ENCODE results near the gene PPIG. TPM values are rescaled to one million over a fixed set of nuclear protein-coding genes. Genes with fewer than 3 reads are reported as not detected.

The PPIG gene
- total RNA-seq, 1 experiment from 2014 or later = 66.2 TPM

DNA sequence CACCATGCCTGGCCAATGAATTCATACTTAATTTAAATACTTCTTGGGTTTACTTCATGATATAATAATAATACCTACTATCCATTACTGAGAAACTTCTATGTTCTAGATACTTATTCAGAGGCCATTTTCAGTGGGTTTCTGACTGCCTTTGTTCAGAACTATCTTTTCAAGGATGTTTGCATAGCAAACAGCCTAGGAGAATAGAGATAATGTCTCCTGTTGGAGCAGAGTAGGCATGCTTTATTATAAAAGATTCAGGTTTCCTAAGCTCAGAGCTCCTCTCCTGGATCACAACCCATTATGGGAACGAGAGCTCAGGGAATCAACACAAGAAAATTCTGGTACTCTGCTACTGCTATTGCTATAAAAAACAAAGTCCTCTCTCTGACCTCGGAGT lies 21.6 kb upstream of the PPIG start:
- H3K14ac ChIP-seq (ENCODE audit: insufficient read depth, low read length) = no peak overlapping the region
- H3K9ac ChIP-seq (ENCODE audit: extremely low read depth, insufficient read length, low read length) = no peak overlapping the region
- WGBS (ENCODE audit: extremely low coverage, insufficient read length, low lambda C conversion rate) = no CpG with 5 or more reads among the region's 2 CpGs
- H3K4me2 ChIP-seq (ENCODE audit: insufficient read depth, insufficient read length, low read length) = no peak overlapping the region
- no peak overlapping the region for H3T11ph ChIP-seq (ENCODE audit: low read length)
- no peak overlapping the region for H4K91ac ChIP-seq (ENCODE audit: insufficient read length, low read depth, low read length)
- Mint-ChIP-seq H3K27me3 (ENCODE audit: low read depth) (no peaks in the 10 kb centered on the region), H3K27ac (peak overlapping the region in 1 of 3 experiments; percentile 82; a peak in 1 of 7 replicates), H3K4me3 (no peak overlapping the region), H3K4me1 (no peaks in the 10 kb centered on the region), H3K9me3 (no peaks in the 10 kb centered on the region; a peak in 2 of 5 replicates), H3K36me3 (ENCODE audit: insufficient read depth in 1 of 3, low read depth in 3 of 3) (peaks cover 27 to 39% (median 28%) of the 10 kb centered on the region in 3 experiments; a peak in 6 of 7 replicates)
- no peaks in the 10 kb centered on the region for H3K79me2 ChIP-seq (ENCODE audit: insufficient read depth, low read length)
- no peak overlapping the region for H2AK5ac ChIP-seq (ENCODE audit: insufficient read length, low read length)
- no peak overlapping the region for H3K23ac ChIP-seq (ENCODE audit: insufficient read length, low read depth, low read length)
- H3K27me3 ChIP-seq (ENCODE audit: insufficient read depth, low read length) = no peaks in the 10 kb centered on the region
- H2BK120ac ChIP-seq (ENCODE audit: low read depth, low read length, poor library complexity, severe bottlenecking) = no peak overlapping the region
- no peak overlapping the region for H3K27ac ChIP-seq (ENCODE audit: insufficient read length, low read depth, low read length)
- H2BK20ac ChIP-seq (ENCODE audit: low read depth, low read length, poor library complexity, severe bottlenecking) = no peak overlapping the region
- H3K4me1 ChIP-seq (ENCODE audit: insufficient read depth, low read length) = no peaks in the 10 kb centered on the region
- no peak overlapping the region for H4K5ac ChIP-seq (ENCODE audit: insufficient read length, low read depth, low read length)
- H4K20me1 ChIP-seq (ENCODE audit: control insufficient read depth, insufficient read depth, insufficient read length) = no peaks in the 10 kb centered on the region
- H4K8ac ChIP-seq (replicated peaks; ENCODE audit: insufficient read length, low read depth, low read length) = no peak overlapping the region
- DNase-seq = no peak
- no peaks in the 10 kb centered on the region for H3K23me2 ChIP-seq (ENCODE audit: insufficient read length, low read depth, low read length, poor library complexity, severe bottlenecking)
- no peak overlapping the region for H3K4ac ChIP-seq (ENCODE audit: low read depth, low read length)
- H3K18ac ChIP-seq (ENCODE audit: insufficient read length, low read depth, low read length) = no peak overlapping the region
- no peak overlapping the region for H2BK12ac ChIP-seq (ENCODE audit: insufficient read length, low read depth, low read length)
- H3K9me3 ChIP-seq (ENCODE audit: control insufficient read depth, low read depth, low read length) = no peaks in the 10 kb centered on the region
- no peak overlapping the region for H3K56ac ChIP-seq (ENCODE audit: insufficient read length, low read depth, low read length)
- no peak overlapping the region for H2BK5ac ChIP-seq (ENCODE audit: insufficient read length, low read length)
- no peak overlapping the region for H2AFZ ChIP-seq (ENCODE audit: low read length)
- H3K79me1 ChIP-seq (ENCODE audit: insufficient read depth, low read depth, low read length, poor library complexity, severe bottlenecking) = no peaks in the 10 kb centered on the region
- no peak overlapping the region for H2BK15ac ChIP-seq (ENCODE audit: low read depth, low read length)
- TF ChIP-seq, protein P1, sequence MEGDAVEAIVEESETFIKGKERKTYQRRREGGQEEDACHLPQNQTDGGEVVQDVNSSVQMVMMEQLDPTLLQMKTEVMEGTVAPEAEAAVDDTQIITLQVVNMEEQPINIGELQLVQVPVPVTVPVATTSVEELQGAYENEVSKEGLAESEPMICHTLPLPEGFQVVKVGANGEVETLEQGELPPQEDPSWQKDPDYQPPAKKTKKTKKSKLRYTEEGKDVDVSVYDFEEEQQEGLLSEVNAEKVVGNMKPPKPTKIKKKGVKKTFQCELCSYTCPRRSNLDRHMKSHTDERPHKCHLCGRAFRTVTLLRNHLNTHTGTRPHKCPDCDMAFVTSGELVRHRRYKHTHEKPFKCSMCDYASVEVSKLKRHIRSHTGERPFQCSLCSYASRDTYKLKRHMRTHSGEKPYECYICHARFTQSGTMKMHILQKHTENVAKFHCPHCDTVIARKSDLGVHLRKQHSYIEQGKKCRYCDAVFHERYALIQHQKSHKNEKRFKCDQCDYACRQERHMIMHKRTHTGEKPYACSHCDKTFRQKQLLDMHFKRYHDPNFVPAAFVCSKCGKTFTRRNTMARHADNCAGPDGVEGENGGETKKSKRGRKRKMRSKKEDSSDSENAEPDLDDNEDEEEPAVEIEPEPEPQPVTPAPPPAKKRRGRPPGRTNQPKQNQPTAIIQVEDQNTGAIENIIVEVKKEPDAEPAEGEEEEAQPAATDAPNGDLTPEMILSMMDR (conservative IDR thresholded peaks at IDR 0.05) = no peak
